WERI-Rb-1 (cell line): ENCODE measurements around the gene MUC21.

Source experiments
- DNase-seq: peaks from one replicate; pipeline ENCODE4 v3.0.0-alpha.2; 2020
- H3K27ac ChIP-seq: fragments of 250-450 bp; sonication (Bioruptor Pico); 2 replicates; pipeline ENCODE4 v1.5.1; 2020; ENCODE audit warnings: mild to moderate bottlenecking, moderate library complexity
- H3K27me3 ChIP-seq: fragments of 250-450 bp; sonication (Bioruptor Pico); 2 replicates; pipeline ENCODE4 v1.5.1; 2021; ENCODE audit warnings: mild to moderate bottlenecking, low read depth, moderate library complexity; ENCODE audit not compliant: insufficient read depth, severe bottlenecking
- H3K36me3 ChIP-seq: fragments of 250-450 bp; sonication (Bioruptor Pico); 2 replicates; pipeline ENCODE4 v1.5.1; 2020; ENCODE audit warnings: mild to moderate bottlenecking, moderate library complexity
- H3K4me3 ChIP-seq: 2 replicates; pipeline ENCODE4 v1.5.1; 2011; ENCODE audit warnings: low read depth, mild to moderate bottlenecking, control low read depth, low read length
- H3K9me3 ChIP-seq: fragments of 250-450 bp; sonication (Bioruptor Pico); 2 replicates; pipeline ENCODE4 v1.5.1; 2021; ENCODE audit warnings: mild to moderate bottlenecking, moderate library complexity; ENCODE audit not compliant: severe bottlenecking
- CTCF ChIP-seq: IDR thresholded peaks from 2 replicates; pipeline ENCODE4 v1.5.1; 2011; ENCODE audit warnings: low read depth, mild to moderate bottlenecking, control low read depth, inconsistent platforms, low read length

MUC21 gene

GRCh38 chr6:31038559-31038958 is 55.0 kb downstream of the MUC21 start:
- TF ChIP-seq CTCF: no peak
- no peak for DNase-seq
- H3K9me3 ChIP-seq: peaks cover 9% of the 10 kb centered on the region
- no peak overlapping the region for H3K27ac ChIP-seq
- H3K27me3 ChIP-seq: peaks cover 83% of the 10 kb centered on the region
- H3K4me3 ChIP-seq: no peak overlapping the region
- H3K36me3 ChIP-seq: no peaks in the 10 kb centered on the region
